ENCODE measurements around the gene KRT2.

GRCh38 chr12:52655251-52655650, 3.2 kb upstream of the KRT2 start:
- TF ChIP-seq SREBF1 (IDR thresholded peaks at IDR 0.05; ENCODE audit: low read length) (no peak), POLR2AphosphoS5 (IDR thresholded peaks at IDR 0.05; ENCODE audit: low read length) (no peak), HDAC2 (IDR thresholded peaks at IDR 0.05) (no peak), ZBED1 (IDR thresholded peaks at IDR 0.05; ENCODE audit: borderline replicate concordance) (no peak), POLR2A (IDR thresholded peaks at IDR 0.05; ENCODE audit: low read depth, low read length) (no peak), BCL3 (IDR thresholded peaks at IDR 0.05; ENCODE audit: borderline replicate concordance, insufficient read depth, low read depth, low read length, poor library complexity, severe bottlenecking) (no peak), CEBPB (IDR thresholded peaks at IDR 0.05; ENCODE audit: borderline replicate concordance in 1 of 2, low read depth in 2 of 2, low read length in 2 of 2) (no peak), FOS (IDR thresholded peaks at IDR 0.05; ENCODE audit: borderline replicate concordance, extremely low read depth, insufficient read length) (no peak)

Data from GM12878 (cell line).